Activated CD4-positive, CD25-positive, alpha-beta regulatory T cell treated with anti-CD3 and anti-CD28 coated beads, Interleukin-2, amount 50 U/mL, for 16 hours (primary cell): ENCODE results near the gene ANKRD9.
"Not testable (repeated sequence)": the region's sequence is repeated elsewhere in the genome, so short reads cannot be mapped to it uniquely, and the experiment has no call there.

Experiments used
- DNase-seq: peaks from one replicate; pipeline ENCODE4 v3.0.0-alpha.2; 2020; ENCODE audit warnings: low read depth, low spot score

The ANKRD9 gene

GRCh38 chr14:102509746-102510615, at the start of gene ANKRD9:
Gene ANKRD9 (minus strand): TSS chr14:102509776. CDS start chr14:102507889, 1,887 bp downstream.
- DNase-seq: peak; percentile 73

- no peak for DNase-seq
Measured at GRCh38 chr14:102558556-102558955, 49.0 kb upstream of the ANKRD9 start.

- no peak for DNase-seq
Measured at GRCh38 chr14:102557434-102558226, 48.1 kb upstream of the ANKRD9 start.

GRCh38 chr14:102556098-102556677, 46.6 kb upstream of the ANKRD9 start:
- no peak for DNase-seq

- DNase-seq: peak; percentile 15
Measured at GRCh38 chr14:102554821-102555819, 45.5 kb upstream of the ANKRD9 start.

GRCh38 chr14:102551995-102552705, 42.6 kb upstream of the ANKRD9 start:
- DNase-seq: no peak

- DNase-seq: not testable (repeated sequence)
Measured at GRCh38 chr14:102550927-102551401, 41.4 kb upstream of the ANKRD9 start.

GRCh38 chr14:102548616-102549240, 39.2 kb upstream of the ANKRD9 start:
- no peak for DNase-seq

- DNase-seq: no peak
Measured at GRCh38 chr14:102545461-102546265, 36.1 kb upstream of the ANKRD9 start.

- no peak for DNase-seq
Measured at GRCh38 chr14:102544747-102545460, 35.3 kb upstream of the ANKRD9 start.

GRCh38 chr14:102544046-102544746, 34.6 kb upstream of the ANKRD9 start:
- DNase-seq: no peak

GRCh38 chr14:102541771-102542170, 32.2 kb upstream of the ANKRD9 start:
- no peak for DNase-seq

- DNase-seq: not testable (repeated sequence)
Measured at GRCh38 chr14:102541029-102541491, 31.5 kb upstream of the ANKRD9 start.

GRCh38 chr14:102540315-102541028, 30.9 kb upstream of the ANKRD9 start:
- no peak for DNase-seq

- DNase-seq: no peak
Measured at GRCh38 chr14:102539544-102540314, 30.2 kb upstream of the ANKRD9 start.
